Islet of Langerhans (tissue), 1 donor: Measurements from ENCODE around the gene TTC39B.

Experiments used
- FAIRE-seq: peaks from one replicate; lab custom pipeline; 2011; peaks lifted over from hg19 to GRCh38; lab: Jason Lieb, UNC

TTC39B gene

GRCh38 chr9:15127831-15128230 lies 179.2 kb downstream of the TTC39B start:
- no peak for FAIRE-seq

DNA sequence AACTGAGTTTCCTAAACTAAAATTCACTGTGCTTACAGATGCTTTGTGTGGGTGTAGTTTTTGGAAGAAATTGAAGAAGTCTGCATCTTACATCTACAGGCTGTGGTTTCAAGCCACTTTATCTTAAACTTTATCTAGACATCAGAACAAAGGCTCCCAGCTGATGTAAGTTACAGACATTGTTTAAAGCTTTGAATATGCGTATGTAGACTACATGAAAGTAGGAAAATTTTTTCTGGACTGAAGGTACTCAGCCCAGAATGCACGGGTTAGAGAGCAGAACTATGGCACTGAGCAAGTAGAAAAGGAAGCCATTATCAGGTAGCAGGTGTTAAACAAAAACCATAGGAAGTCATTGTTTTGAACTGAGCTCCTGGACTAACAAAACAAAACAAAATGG lies 185.4 kb downstream of the TTC39B start:
- no peak for FAIRE-seq

DNA sequence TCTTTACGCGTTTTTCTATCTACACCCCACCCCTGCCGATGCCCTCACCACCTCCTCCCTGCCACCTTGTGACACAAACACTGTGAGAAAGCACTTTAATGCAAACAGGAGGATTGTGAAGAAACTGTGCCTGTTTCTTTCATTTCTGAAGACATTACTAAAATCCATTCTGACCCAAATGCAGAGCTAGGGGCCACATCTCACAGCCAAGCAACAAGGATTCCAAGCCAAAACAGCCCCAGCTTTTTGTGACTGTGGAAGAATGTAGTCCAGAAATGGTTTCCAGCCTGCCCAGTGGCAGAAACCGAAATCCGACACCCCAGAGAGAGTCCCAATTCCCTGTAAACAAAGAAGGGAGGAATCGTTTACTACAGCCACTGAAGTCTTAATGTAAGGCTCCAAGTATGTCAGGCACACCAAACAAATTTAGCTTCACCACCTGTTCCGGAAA lies 190.9 kb downstream of the TTC39B start:
- no peak for FAIRE-seq

DNA sequence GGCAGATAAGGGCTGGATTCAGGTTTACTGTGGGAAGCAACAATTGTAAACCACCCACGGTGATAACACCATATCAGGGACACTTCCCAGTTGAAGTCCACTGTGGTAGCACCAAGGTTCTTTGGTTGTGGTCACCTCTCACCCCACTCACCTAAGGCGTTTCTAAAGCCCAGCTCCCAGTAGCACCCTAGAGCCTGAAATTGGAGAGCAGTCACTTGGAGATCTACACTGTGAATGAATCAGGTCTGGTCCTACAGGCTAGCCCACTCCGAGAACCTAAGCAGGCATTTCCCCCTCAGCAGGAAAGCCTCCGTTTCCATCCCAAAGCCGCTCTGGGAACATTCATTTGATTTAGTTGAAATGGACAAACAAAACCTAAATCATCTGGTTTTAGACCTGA lies 191.3 kb downstream of the TTC39B start:
- FAIRE-seq, result no peak

GRCh38 chr9:15115041-15115440 lies 192.0 kb downstream of the TTC39B start:
- FAIRE-seq, result no peak
